ENCODE measurements around the gene CCL27. TPM values are rescaled to one million over a fixed set of nuclear protein-coding genes. Genes with fewer than 3 reads are reported as not detected.
A peak's percentile ranks its signal among the peaks of the same experiment; 100 is the strongest.

Gene CCL27
- total and polyA plus RNA-seq, 4 donors, result not detected

GRCh38 chr9:34612788-34613390 is 49.6 kb downstream of the CCL27 start:
- peak; percentile 89 for ATAC-seq (ENCODE audit: low FRiP score)
- no peaks in the 10 kb centered on the region for H3K27me3 ChIP-seq (ENCODE audit: control insufficient read depth in 1 of 2, insufficient read depth in 2 of 2, low read length in 1 of 2)
- H3K4me3 ChIP-seq (ENCODE audit: low read length in 2 of 2), result peak overlapping the region in 1 of 2 donors; percentile 37
- H3K9me3 ChIP-seq (ENCODE audit: control insufficient read depth, low read length), result no peaks in the 10 kb centered on the region
- peak; percentile 86 to 88 for DNase-seq
- H3K4me1 ChIP-seq (ENCODE audit: control insufficient read depth in 1 of 2, insufficient read depth in 2 of 2, low read length in 2 of 2), result no peaks in the 10 kb centered on the region
- intact Hi-C loops (cut with DNase I), result loop anchor here in 1 of 2 donors (2.0 kb wide), 1 partner anchor 20 kb away; no protein-coding TSS in a partner anchor
- H3K36me3 ChIP-seq (ENCODE audit: control insufficient read depth in 1 of 2, insufficient read depth in 2 of 2, low read length in 1 of 2), result no peaks in the 10 kb centered on the region
- H3K27ac ChIP-seq (ENCODE audit: low read depth in 1 of 2, low read length in 2 of 2), result no peak overlapping the region
- WGBS, 2 donors, result 3 to 5% methylated on average over 15 of the region's 15 CpGs

Other genes with a start within 250 kb of the CCL27 start
- 10 to 100 TPM; 43.9 to 48.0 TPM for gene FAM219A, start 204.1 kb downstream of the CCL27 start, total RNA-seq
- gene FAM219A, start 204.1 kb downstream of the CCL27 start, polyA plus RNA-seq, result 10 to 100 TPM; 10.1 to 10.6 TPM
- not detected for gene DNAI1, start 203.9 kb downstream of the CCL27 start, total RNA-seq
- gene DNAI1, start 203.9 kb downstream of the CCL27 start, polyA plus RNA-seq, result not detected
- not detected for gene ENHO, start 139.7 kb downstream of the CCL27 start, total RNA-seq
- gene ENHO, start 139.7 kb downstream of the CCL27 start, polyA plus RNA-seq, result not detected
- 1 to 10 TPM; 4.2 to 9.9 TPM for gene CNTFR, start 72.9 kb downstream of the CCL27 start, total RNA-seq
- 1 to 10 TPM in 1 of 2 donors, under 1 TPM in 1; 0.10 to 1.4 TPM for gene CNTFR, start 72.9 kb downstream of the CCL27 start, polyA plus RNA-seq
- gene RPP25L, start 50.6 kb downstream of the CCL27 start, total RNA-seq, result 1 to 10 TPM; 6.0 to 9.8 TPM
- gene RPP25L, start 50.6 kb downstream of the CCL27 start, polyA plus RNA-seq, result 10 to 100 TPM; 16.2 to 17.3 TPM
- gene DCTN3, start 42.2 kb downstream of the CCL27 start, total RNA-seq, result 10 to 100 TPM; 56.7 to 61.4 TPM
- gene DCTN3, start 42.2 kb downstream of the CCL27 start, polyA plus RNA-seq, result 100 to 1,000 TPM; 106 to 111 TPM
- not detected for gene ARID3C, start 33.6 kb downstream of the CCL27 start, total RNA-seq
- gene ARID3C, start 33.6 kb downstream of the CCL27 start, polyA plus RNA-seq, result not detected
- 10 to 100 TPM; 31.8 to 42.9 TPM for gene SIGMAR1, start 24.9 kb downstream of the CCL27 start, total RNA-seq
- gene SIGMAR1, start 24.9 kb downstream of the CCL27 start, polyA plus RNA-seq, result 10 to 100 TPM; 26.3 to 48.1 TPM
- 10 to 100 TPM; 27.2 to 50.9 TPM for gene GALT, start 16.0 kb downstream of the CCL27 start, total RNA-seq
- 10 to 100 TPM; 29.2 to 98.1 TPM for gene GALT, start 16.0 kb downstream of the CCL27 start, polyA plus RNA-seq
- gene IL11RA, start 10.5 kb downstream of the CCL27 start, total RNA-seq, result 10 to 100 TPM; 33.7 to 66.4 TPM
- gene IL11RA, start 10.5 kb downstream of the CCL27 start, polyA plus RNA-seq, result 10 to 100 TPM; 28.2 to 93.4 TPM
- 10 to 100 TPM; 39.7 to 67.5 TPM for gene CCL19, start 28.6 kb upstream of the CCL27 start, total RNA-seq
- gene CCL19, start 28.6 kb upstream of the CCL27 start, polyA plus RNA-seq, result 1 to 10 TPM; 1.9 to 5.5 TPM
- 10 to 100 TPM; 13.0 to 29.1 TPM for gene CCL21, start 47.5 kb upstream of the CCL27 start, total RNA-seq
- gene CCL21, start 47.5 kb upstream of the CCL27 start, polyA plus RNA-seq, result 1 to 10 TPM; 1.4 to 2.4 TPM

All from aorta (tissue), 5 donors.